Posterior cingulate gyrus (tissue), 11 donors: ENCODE results near the gene IL10RB.
A peak's percentile ranks its signal among the peaks of the same experiment; 100 is the strongest.
"Not testable (repeated sequence)": the region's sequence is repeated elsewhere in the genome, so short reads cannot be mapped to it uniquely, and the experiment has no call there.

ENCODE experiments used
- DNase-seq, 10 donors: peaks; one replicate each; pipeline versions ENCODE4 v3.0.0 to v3.0.0-alpha.2; 2020 to 2021; ENCODE audit warnings: mixed read lengths in 3 of 10
- intact Hi-C: fragments of 100-400 bp; cut with DNase I; formaldehyde crosslinking; loops from one replicate; pipeline ENCODE4 v1.15.1; 2023

Gene IL10RB

DNA sequence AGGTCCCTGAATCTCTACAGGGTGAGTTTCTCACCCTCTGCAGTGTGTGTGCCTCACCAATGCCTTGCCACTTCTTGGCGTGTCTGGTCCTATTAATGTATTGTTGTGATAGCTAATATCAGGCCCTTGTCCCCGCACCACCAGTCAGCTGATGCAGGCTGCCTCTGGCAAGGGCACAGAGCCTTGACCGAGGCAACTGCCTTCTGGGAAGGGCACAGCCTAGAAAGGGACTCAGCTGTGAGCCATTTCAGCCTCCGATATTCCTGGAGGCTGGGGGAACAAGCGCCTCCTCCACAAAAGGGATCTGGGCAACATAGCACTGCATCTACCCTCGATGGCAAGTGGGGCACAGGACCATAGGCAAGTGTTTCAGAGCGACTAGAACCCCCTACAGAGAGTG lies 27.0 kb downstream of the IL10RB start:
- DNase-seq, result peak in 3 of 10 donors; percentile 16 to 87 (median 49)
- intact Hi-C loops, result no loop called here

GRCh38 chr21:33293811-33294216 lies 27.6 kb downstream of the IL10RB start:
- intact Hi-C loops, result no loop called here
- DNase-seq, result no peak

DNA sequence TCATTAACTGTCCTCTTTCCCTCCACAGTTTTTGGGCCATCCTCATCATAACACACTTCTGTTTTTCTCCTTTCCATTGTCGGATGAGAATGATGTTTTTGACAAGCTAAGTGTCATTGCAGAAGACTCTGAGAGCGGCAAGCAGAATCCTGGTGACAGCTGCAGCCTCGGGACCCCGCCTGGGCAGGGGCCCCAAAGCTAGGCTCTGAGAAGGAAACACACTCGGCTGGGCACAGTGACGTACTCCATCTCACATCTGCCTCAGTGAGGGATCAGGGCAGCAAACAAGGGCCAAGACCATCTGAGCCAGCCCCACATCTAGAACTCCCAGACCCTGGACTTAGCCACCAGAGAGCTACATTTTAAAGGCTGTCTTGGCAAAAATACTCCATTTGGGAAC lies 30.0 kb downstream of the IL10RB start:
- intact Hi-C loops, result no loop called here
- no peak for DNase-seq

DNA sequence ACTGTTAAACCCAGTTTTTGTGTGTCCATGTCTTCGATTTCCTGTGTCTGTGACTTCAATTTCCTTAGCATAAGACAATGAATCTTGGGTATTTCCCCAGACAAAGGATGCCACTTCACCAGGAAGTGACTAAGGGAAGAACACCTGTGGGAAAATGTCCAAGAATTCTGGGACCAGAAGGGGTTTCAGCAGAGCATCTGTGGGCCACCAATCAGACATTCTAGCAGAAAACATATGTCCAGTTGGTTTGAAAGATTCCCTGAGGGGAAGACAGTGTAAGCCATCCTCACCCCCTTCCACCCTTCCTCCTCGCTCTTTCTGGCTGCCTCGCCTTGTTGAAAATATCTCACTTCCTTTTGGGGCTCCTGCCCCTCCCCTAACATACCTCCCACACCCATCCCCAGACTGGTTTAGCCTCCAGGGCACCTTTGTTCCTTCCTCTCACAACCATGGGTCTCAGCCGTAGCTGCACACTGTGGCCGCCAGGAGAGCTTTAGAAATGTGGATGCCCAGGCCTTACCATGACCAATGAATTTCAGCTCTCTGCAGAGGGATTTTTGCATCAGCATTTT lies 33.1 kb downstream of the IL10RB start:
- intact Hi-C loops, result loop anchor here (2.0 kb wide), 1 partner anchor 76 kb away; no protein-coding TSS in a partner anchor

GRCh38 chr21:33300701-33301631 lies 34.8 kb downstream of the IL10RB start:
- no peak for DNase-seq
- intact Hi-C loops, result no loop called here

More for the DNA sequence above, 33.1 kb downstream of the IL10RB start:
- DNase-seq, result no peak

GRCh38 chr21:33301632-33302002 lies 35.5 kb downstream of the IL10RB start:
- intact Hi-C loops, result no loop called here
- no peak for DNase-seq

GRCh38 chr21:33302055-33302454 lies 35.9 kb downstream of the IL10RB start:
- intact Hi-C loops, result no loop called here
- no peak for DNase-seq

DNA sequence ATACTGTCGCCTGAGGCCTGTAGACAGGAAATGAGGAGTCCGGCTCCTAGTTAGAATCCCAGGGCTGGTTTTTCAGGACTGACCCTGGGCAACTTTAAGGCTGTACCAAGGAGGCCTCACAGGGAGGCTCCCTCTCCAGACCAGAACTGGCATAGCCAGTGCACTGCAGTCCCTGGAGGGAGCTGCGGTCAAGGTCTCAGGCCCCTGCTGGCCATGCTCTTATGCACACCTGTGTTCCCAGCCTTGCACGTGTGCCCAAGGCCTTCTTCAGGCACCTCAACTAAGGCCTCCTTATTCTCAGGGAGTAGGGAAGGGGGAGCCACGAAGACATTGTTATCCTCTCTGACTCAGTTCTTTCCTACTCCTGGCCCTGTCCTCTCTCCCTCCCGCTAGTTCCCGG lies 36.6 kb downstream of the IL10RB start:
- intact Hi-C loops, result no loop called here
- no peak for DNase-seq

GRCh38 chr21:33305344-33305671 lies 39.1 kb downstream of the IL10RB start:
- intact Hi-C loops, result no loop called here
- no peak for DNase-seq

GRCh38 chr21:33305938-33306337 lies 39.8 kb downstream of the IL10RB start:
- DNase-seq, result no peak
- intact Hi-C loops, result no loop called here

- DNase-seq, result no peak
- intact Hi-C loops, result no loop called here
Observed at GRCh38 chr21:33308586-33309490, 42.7 kb downstream of the IL10RB start.

- no peak for DNase-seq
- intact Hi-C loops, result no loop called here
Observed at GRCh38 chr21:33309778-33310177, 43.6 kb downstream of the IL10RB start.

- intact Hi-C loops, result no loop called here
- DNase-seq, result no peak
Observed at GRCh38 chr21:33312121-33312520, 46.0 kb downstream of the IL10RB start.

DNA sequence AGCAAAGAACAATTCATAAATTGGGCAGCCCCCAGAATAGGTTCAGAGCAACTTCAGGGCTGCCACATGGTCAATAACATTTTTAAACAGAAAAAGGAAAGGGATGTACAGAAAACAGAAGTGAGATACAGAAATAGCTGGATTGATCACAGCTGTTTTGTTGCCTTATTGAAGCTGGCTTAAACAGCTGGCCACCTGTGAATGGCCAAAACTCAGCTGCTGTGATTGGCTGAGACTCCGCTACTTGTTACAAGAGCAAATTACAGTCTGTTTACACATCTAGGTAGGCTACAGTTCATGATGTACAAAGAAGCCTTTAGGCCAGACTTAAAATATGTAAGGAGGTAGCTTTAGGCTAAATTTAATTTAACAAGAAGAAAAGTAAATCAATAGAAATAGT lies 47.0 kb downstream of the IL10RB start:
- no peak for DNase-seq
- intact Hi-C loops, result no loop called here

GRCh38 chr21:33313611-33314010 lies 47.4 kb downstream of the IL10RB start:
- intact Hi-C loops, result no loop called here
- no peak for DNase-seq

DNA sequence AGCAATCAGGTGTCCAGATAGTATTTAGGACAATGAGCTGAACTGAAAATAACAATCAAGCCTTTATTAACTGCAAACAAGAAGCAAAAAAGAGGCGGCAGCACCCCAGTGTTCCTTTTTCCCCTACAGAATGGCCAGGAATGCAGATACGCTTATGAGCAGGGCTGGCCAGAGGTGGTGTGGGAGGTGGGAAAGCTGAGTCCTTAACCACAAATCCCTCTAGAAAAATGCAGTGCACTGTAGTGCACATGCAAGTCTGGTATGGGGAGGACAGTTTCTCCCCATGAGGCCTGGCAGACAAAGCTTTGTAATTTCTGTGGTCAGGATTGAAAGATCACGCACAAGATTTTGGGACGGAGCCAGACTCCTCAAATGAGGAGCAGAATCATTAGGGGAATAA lies 47.9 kb downstream of the IL10RB start:
- DNase-seq, result no peak

GRCh38 chr21:33315946-33316710 lies 50.0 kb downstream of the IL10RB start:
- intact Hi-C loops, result no loop called here
- DNase-seq, result no peak

More for the DNA sequence above, 47.9 kb downstream of the IL10RB start:
- intact Hi-C loops, result no loop called here

DNA sequence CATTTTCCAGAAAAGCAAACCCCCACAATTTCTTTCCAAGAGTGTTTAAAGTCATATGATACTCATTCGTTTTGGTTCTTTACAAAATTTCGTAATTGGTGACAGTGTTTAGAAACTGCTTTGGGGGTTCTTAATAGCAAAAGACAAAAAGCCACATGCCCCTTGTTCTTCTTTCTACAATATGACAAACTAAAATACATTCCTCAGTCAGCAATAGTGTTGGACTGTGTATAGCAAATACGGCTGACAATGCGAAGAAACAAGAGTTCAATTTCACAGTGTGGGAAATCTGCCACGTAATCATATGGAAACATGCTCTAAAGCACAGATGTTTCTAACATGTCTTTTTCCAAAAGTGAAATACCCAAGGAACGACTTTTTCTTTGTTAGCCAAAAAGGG lies 51.0 kb downstream of the IL10RB start:
- intact Hi-C loops, result no loop called here
- no peak for DNase-seq

- DNase-seq, result no peak
- intact Hi-C loops, result no loop called here
Observed at GRCh38 chr21:33317786-33318486, 51.8 kb downstream of the IL10RB start.

- not testable (repeated sequence) for DNase-seq
- intact Hi-C loops, result loop anchor here (10.0 kb wide), 1 partner anchor 86 kb away; no protein-coding TSS in a partner anchor
Observed at GRCh38 chr21:33321005-33321404, 54.8 kb downstream of the IL10RB start.
